ENCODE measurements around the gene B4GALT6. TPM values are rescaled to one million over a fixed set of nuclear protein-coding genes. Genes with fewer than 3 reads are reported as not detected.

B4GALT6 gene
- total and polyA plus RNA-seq, 10 of the 15 experiments (the other 5 are each of a cell fraction or from before 2014, with no cell fraction given) = 11.9 to 47.4 (median 18.0) TPM

- peak; percentile 69; the same call in 1 of the 2 replicates for TF ChIP-seq ZNF687 (IDR thresholded peaks at IDR 0.05)
- peak; percentile 54; the same call in 1 of the 2 replicates for TF ChIP-seq NR2F1 (conservative IDR thresholded peaks at IDR 0.05)
- no peak for TF ChIP-seq TAF1 (IDR thresholded peaks at IDR 0.05; ENCODE audit: borderline replicate concordance, low read depth, low read length)
- TF ChIP-seq MEF2A (IDR thresholded peaks at IDR 0.05; ENCODE audit: insufficient read depth, low read depth, low read length) = peak; percentile 98
- no peak for TF ChIP-seq ATF3 (IDR thresholded peaks at IDR 0.05; ENCODE audit: borderline replicate concordance, extremely low read depth, low read depth, low read length)
- peak; percentile 95 for TF ChIP-seq EED (IDR thresholded peaks at IDR 0.05; ENCODE audit: low read depth)
- TF ChIP-seq ZNF592 (IDR thresholded peaks at IDR 0.05) = peak; percentile 57; the same call in 1 of the 2 replicates
- no peak for TF ChIP-seq HCFC1 (IDR thresholded peaks at IDR 0.05; ENCODE audit: low read length)
- TF ChIP-seq SPI1 (IDR thresholded peaks at IDR 0.05; ENCODE audit: borderline replicate concordance, insufficient read depth, low read depth, low read length) = no peak
- TF ChIP-seq CHD4 (IDR thresholded peaks at IDR 0.05) = no peak
- peak; percentile 95 for TF ChIP-seq PAX5 (IDR thresholded peaks at IDR 0.05; ENCODE audit: borderline replicate concordance, low read depth, low read length)
- TF ChIP-seq RELB (IDR thresholded peaks at IDR 0.05; ENCODE audit: low read depth) = peak; percentile 94
- TF ChIP-seq MLLT1 (IDR thresholded peaks at IDR 0.05) = peak; percentile 37; the same call in 1 of the 2 replicates
- TF ChIP-seq SMAD5 (IDR thresholded peaks at IDR 0.05; ENCODE audit: low read depth) = no peak
- no peak for TF ChIP-seq IRF5 (IDR thresholded peaks at IDR 0.05; ENCODE audit: borderline replicate concordance)
Measured at GRCh38 chr18:31657823-31658669, 26.3 kb downstream of the B4GALT6 start (continued).
